CD4-positive, alpha-beta T cell treated with Interferon alpha-2 for 1 hour (primary cell): ENCODE data around the gene PRKCH.

Source experiments
- DNase-seq, 2 donors: peaks; one replicate each; pipeline ENCODE4 v3.0.0-alpha.2; 2020 to 2022

Gene PRKCH

GRCh38 chr14:61495809-61496208 is 174.4 kb downstream of the PRKCH start:
- no peak for DNase-seq

GRCh38 chr14:61498303-61498702 is 176.9 kb downstream of the PRKCH start:
- DNase-seq = no peak

GRCh38 chr14:61498811-61499210 is 177.4 kb downstream of the PRKCH start:
- no peak for DNase-seq

GRCh38 chr14:61499991-61500390 is 178.6 kb downstream of the PRKCH start:
- DNase-seq = no peak

- DNase-seq = no peak
Measured at GRCh38 chr14:61501714-61502458, 180.5 kb downstream of the PRKCH start.

- DNase-seq = no peak
Measured at GRCh38 chr14:61502459-61503093, 181.2 kb downstream of the PRKCH start.

- DNase-seq = peak; percentile 72 to 80
Measured at GRCh38 chr14:61503167-61503801, 181.9 kb downstream of the PRKCH start.

GRCh38 chr14:61504901-61505300 is 183.5 kb downstream of the PRKCH start:
- peak in 1 of 2 donors; percentile 24 for DNase-seq

- DNase-seq = no peak
Measured at GRCh38 chr14:61505815-61506809, 184.7 kb downstream of the PRKCH start.

- DNase-seq = no peak
Measured at GRCh38 chr14:61508526-61508925, 187.1 kb downstream of the PRKCH start.

GRCh38 chr14:61510736-61511557 is 189.6 kb downstream of the PRKCH start:
- DNase-seq = no peak

GRCh38 chr14:61511558-61511948 is 190.2 kb downstream of the PRKCH start:
- DNase-seq = no peak

- no peak for DNase-seq
Measured at GRCh38 chr14:61512026-61512834, 190.9 kb downstream of the PRKCH start.

- DNase-seq = no peak
Measured at GRCh38 chr14:61513986-61514830, 192.8 kb downstream of the PRKCH start.

- DNase-seq = no peak
Measured at GRCh38 chr14:61514927-61515326, 193.5 kb downstream of the PRKCH start.

GRCh38 chr14:61515436-61516117 is 194.2 kb downstream of the PRKCH start:
- DNase-seq = no peak

GRCh38 chr14:61516118-61516743 is 194.9 kb downstream of the PRKCH start:
- DNase-seq = no peak

- DNase-seq = no peak
Measured at GRCh38 chr14:61516964-61517653, 195.7 kb downstream of the PRKCH start.
